Activated CD4-positive, alpha-beta T cell treated with anti-CD3 and anti-CD28 coated beads, Interleukin-10, Interleukin-2, amounts not matched to agents 100 ng/mL and 50 ng/mL, durations not matched to agents 16 hours and 8 hours (primary cell): Measurements from ENCODE around the gene TYRO3.

Experiments used
- DNase-seq: peaks from one replicate; pipeline ENCODE4 v3.0.0-alpha.2; 2020

TYRO3 gene

DNA sequence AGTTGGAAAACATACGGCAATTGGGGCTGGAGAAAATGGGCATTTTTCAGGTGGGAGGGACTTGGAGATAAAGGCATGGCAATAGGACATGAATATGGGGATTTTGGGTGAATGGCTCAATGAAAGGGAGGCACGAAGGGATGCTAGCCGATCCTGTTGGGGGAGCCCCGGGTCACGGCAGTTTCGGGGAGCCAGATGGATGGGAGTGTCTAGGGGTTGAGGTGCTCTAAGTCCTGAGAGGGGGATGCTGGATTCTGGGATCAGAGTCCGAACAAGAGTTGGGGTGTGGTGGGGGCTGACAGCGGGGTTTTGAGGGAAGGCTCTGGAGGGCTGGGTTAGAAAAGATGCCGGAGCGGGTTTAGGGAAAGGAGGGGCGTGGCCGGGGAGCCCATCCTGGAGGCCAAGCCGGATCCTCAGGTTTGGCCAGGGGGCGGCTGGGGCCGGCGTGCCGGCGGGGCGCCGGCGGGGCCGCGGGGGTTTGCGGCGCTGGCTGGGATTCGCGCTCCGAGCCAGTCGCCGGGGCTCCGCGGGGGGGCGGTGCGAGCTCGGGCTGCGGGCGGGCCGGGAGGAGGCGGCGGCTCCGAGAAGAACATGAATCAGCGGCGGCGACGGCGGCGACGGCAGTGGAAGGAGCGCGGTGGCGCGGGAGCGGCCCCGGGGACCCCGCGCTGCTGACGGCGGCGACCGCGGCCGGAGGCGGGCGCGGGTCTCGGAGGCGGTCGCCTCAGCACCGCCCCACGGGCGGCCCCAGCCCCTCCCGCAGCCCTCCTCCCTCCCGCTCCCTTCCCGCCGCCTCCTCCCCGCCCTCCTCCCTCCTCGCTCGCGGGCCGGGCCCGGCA is at the start of gene TYRO3:
TSS of gene TYRO3 (plus strand) at position 813 of the 839 bp plus-strand sequence. CDS start 46 bp downstream, outside the sequence.
- DNase-seq = peak; percentile 62

DNA sequence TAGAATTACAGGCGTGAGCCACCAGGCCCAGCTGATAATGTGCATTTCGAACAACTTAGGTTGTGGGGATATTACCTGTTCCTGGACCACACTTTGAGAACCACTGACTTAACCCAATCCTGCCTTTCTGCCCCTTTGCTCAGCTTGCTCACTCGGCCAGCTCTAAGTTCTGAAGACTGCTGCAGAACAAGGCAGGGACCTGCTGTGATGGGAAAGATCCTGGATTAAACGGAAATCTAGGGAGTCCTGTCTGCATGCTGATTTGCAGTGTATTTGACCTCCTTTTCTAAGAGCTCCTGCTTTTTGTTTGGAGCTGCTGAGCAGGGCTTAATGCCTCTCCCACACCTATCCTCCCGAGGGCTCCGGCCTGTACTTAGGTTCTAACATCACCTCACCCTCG is 48.3 kb upstream of the TYRO3 start:
- DNase-seq = no peak

DNA sequence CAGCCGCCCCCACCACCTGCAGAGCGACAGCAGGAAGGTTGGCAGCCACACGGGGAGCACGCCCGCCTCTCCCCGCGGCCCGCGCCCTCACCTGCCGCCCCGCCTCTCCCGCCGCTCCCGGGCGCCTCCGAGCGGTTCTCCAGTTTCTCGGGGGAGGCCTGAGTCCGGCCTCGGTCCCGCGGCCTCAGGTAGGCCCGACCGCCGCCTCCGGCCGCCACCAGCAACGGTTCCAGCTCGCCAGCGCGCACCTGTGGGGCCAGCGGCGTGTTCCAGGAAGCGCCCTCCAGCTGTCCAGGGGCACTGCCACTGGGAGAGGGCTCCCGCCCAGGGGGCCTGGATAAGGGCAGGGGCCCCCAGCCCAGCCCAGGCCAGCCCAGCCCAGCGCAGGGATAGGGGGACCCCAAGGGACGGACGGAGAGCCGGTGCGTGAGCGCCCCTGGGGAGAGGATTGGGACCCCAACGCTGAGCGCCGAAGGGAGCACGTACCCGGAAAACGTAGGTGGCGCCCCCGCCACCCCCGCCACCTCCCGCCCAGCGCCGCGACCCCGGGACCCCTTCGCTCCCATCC is 47.6 kb upstream of the TYRO3 start:
- DNase-seq = no peak

DNA sequence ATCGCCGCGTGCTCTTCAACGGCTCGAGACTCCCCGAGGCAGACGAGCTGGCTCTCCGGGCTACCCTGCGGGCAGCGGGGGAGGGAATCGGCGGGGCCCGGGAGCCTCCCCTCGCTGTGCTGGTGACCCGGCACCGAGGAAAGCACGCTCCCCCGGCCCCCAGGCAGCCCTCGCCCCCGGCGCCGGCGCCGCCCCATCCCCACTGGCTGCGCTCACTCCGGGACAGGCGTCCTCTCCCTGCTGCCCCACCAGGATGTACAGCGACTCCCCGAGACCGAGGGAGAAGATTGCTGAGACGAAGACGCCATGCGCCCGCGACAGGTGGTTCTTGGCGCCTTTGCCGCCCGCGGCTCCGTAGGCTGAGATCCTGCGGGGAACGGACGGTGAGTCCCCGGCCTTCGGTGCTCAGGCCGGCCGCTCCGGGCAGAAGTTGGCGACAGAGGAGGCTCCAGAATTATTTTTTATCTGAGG is 47.1 kb upstream of the TYRO3 start:
- DNase-seq = no peak

DNA sequence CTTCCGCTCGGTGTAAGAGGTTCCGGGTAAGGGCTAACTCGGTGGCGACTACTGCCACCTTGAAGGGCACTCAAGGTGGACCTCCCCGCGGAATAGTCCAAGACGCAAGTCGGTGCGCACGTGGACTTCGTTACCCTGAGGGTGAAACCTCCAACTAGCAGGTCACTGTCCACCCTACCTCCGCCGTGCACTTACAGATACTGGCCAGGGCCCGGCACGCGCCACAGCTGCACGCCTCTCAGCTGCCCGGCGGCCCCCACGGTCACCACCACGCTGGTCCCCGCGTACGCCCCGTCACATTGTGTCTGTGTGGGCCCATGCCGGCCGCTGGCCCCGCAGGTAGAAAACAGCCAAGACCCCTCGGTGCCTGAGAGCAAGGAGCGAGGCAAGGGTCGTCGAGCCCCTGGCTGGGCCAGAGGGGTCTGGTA is 46.5 kb upstream of the TYRO3 start:
- DNase-seq = no peak

DNA sequence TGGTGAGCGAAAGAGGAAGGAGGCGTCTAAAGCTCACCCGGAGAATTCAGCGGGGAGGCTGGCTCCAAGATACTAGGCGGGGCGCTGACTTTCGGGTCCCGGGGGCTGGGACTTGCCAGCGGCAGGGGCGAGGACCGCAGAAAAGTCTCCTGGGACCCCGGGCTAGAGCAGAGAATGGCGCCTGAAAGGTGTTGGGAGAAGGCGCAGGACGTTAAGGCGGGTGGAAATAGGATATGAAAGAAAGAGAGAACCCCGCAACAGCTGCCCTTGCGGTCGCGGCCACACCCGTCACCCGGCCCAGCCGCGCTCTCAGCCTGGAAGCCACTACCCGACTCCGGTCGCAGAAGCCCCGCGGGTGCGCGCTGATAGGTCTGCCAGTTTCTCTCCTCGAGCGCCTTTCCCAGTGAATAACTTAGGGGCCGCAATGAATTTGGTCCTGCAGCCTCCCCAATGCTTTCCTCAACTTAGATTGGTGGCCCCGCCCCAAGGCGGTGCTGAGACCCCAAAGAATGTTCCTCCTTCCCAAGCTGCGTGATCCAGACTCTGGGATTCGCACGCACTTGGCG is 46.0 kb upstream of the TYRO3 start:
- peak; percentile 21 for DNase-seq

DNA sequence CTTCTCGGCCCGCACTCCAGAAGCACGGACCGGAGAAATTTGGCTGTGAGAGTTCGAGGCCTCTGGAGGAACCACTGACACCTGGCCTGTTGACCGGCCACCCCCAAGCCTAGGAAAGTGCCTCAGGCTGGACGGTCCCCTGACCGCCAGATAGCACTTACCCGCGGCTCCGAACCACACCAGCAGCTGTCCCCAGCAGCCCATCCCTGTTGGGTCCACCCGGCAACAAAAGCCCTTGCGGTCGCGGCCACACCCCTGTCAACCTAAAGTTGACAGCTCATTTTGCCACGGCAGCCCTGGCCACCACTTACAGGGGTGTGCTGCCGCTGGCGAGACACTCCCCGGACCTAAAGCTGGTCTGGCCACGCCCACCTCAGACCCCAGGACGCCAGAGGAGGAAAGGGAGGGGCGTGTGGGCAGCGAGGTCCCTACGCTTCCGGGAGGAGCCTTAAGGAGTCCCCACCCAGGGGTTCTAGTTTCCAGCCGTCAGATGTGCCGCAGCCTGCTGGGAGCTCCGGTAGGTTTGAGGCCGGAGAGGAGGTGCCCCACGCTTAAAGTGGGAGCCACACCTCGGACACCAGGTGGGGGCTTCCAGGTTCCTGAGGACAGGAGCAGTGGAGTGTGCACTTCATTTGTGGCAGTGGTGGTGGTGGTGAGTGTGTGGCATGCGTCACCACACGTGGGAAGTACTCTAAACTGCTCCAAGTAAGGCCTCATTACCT is 45.3 kb upstream of the TYRO3 start, which contains the start of gene LTK:
TSS of gene LTK (minus strand) at position 322 of the 722 bp plus-strand sequence. CDS start at position 204, 118 bp downstream.
- peak; percentile 17 for DNase-seq

DNA sequence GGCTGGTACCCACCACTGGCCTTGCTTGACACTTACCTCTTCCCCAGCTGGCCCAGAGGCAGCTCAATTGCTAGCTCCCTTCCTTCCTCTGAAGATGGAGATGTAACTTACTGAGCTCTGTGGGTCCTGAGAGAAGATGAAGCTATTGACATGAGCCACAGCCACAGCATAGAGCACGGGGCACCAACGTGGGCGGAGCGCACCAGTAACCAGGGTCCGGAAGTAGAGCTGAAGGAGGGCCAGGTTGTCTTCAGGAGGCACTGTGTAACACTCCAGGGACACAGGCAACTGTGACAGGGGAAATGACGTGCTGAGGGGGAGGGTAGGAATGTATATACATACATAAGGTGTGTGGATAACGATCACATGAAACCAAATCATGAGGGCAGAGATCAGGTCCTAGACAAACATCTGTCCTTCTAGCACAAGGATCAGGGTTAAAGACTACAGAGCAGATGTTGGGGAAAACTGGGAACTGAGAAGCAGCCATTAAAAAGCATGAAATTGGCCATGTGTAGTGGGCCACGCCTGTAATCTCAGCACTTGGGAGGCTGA is 41.0 kb upstream of the TYRO3 start:
- no peak for DNase-seq

DNA sequence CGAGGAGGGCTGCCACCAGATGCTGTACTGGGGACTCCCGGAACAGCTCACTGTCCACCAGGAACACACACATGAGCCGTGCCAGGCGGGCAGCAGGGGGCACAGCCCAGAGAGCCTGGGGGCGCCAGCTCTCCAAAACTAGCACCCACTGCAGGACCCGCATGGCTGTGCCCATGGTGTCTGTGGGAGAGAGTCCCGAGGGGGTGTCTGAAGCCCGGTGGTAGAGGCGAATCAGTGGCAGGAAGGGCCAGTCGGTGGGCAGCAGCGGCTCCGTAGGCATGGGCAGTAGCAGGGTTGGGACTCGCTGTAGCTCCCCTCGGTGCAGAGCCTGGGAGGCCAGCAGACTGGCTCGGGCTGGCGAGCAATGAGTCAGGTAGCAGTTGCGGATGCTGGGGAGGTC is 38.4 kb upstream of the TYRO3 start:
- DNase-seq = no peak

DNA sequence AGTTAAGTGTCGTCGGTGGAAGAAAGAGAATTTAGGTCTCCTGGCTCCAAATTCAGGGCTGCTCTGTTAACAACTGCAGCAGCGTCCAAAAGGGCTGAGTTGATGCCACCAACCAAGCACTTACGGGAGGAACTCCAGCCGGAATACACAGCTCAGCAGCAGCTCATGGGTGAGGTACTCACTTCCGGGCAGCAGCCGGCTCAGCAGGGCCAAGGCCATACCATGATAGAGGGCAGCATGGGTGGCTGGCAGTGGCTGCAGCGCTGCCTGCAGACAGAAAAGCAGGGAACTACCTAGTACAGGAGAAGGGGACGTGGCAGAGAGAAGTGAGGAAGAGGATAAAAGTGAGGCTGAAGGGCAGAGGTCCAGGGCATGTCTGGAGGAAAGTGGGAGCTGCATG is 37.4 kb upstream of the TYRO3 start:
- no peak for DNase-seq

DNA sequence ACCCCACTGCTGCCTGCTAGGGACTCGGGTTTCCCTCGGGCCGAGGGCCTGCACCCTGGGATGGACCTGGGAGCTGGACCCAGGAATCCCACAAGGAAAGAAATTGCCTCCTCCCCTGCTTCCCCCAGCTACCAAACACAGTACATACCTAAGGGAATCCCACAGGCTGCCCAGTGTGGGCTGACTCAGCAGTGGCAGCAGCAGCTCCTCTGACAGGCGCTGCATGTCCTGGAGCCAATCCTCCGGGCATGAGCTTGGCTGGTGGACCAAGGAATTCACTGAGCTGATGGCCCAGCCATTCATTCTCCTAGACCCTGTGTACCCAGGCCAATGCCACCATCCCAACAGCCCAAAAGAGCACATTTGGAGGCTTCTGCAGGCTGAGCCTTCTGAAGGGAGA is 35.9 kb upstream of the TYRO3 start:
- no peak for DNase-seq

DNA sequence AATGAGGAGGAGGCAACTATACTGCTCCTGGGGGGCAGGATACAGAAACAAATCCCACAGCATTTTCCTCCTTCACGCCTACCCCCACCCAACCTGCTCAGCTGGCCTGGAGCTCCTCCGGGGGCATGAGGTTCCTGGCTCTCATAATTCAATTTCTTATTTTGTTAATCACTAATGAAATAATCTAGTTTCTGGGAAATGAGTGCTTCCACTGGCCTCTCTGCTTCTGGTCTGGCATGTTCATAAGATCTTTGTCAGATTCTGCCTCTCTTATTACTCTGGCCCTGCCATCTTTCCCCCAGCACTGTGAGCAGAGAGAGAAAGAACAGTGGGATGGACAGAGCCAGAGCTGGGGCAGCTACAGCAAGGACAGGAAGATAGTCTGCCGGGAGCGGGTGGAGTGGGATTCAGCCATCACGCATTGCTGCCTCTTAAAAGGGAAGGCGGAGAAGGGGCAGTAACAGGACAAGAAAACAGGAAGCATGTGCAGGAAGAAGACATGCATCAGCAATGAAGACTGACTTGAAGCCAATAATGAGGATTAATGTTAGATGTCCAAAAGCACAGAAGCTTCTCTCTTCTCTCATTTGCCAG is 28.6 kb upstream of the TYRO3 start:
- no peak for DNase-seq

DNA sequence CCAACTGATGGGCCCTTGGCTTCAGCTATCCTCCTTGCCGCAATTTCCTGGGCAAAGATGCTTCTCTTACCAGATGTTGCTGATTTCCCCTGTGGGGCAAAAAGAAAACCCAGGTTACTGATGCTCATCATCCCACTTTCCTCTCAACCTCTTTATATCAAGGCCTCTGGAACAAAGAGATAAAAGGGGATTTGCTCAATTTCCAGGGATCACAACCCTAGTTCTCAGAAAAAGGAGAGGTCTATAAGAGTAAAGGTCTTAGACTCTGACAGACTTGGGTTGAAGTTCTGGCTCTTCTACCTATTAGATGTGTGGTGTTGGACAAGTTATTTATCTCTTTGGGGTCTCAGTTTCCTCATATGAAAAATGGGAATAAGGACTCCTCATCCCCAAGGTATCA is 23.5 kb upstream of the TYRO3 start:
- no peak for DNase-seq

DNA sequence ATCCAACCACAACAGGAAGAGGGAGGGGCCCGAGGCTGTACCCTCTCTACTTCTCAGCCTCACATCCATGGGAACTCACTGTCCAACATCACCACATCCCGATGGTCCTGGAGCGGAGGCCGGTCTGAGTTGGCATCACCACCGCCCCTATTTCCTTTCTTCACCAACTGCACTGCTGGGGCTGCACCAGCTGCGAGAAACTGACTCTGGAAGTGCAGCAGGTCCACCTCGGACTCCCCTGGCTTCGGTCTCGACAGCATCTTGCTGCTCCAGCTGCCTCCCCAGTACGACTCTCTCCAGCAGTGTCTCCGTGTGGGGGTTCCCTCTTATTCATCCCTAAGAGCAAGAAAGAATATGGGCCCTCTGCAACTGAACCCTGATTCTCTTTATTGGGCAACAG is 22.1 kb upstream of the TYRO3 start:
- no peak for DNase-seq

DNA sequence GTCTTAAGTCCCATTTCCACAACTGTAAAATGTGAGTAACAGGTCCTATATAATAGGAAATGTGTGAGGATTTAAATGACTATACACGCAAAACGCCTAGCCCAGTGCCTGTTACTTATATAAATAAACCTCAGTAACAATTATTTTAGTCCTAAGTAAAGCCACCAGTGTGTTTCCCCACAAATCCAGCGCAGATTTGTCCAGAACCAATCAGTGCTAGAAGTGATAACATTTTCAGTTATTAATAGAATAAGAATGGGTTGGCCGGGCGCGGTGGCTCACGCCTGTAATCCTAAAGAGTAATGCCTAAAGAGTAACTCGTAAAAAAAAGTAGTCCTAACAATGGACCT is 15.5 kb upstream of the TYRO3 start:
- no peak for DNase-seq

DNA sequence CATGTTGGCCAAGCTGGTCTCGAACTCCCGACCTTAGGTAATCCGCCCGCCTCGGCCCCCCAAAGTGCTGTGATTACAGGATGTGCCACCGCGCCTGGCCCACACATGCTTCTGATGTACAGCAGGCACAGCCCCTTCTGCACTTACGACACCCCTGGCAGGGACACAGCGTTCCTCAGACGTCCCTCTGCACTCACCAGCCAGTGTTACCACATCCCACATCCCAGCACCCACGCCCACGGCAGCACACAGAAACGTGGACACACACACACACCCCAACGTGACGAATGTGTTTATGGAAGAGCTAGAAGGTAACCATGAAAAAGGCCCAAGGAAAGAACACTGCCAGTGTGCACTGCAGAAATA is 14.4 kb upstream of the TYRO3 start:
- DNase-seq = no peak

DNA sequence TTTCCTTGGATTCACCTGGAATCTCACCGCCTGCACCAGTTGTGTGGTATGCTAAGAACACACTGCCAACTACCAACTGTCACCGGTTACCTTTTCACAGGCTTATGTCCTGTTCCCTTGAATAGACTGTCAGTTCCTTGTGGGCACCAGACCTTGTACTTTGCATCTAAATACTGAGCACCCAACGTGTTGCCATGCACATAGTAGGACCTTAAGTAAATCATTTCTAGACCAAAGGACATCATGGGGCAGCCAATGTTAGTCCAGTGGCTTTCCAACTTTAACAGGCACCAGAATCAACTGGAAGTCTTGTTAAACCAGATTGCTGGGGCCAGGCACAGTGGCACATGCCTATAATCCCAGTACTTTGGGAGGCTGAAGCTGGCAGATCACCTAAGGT is 13.8 kb upstream of the TYRO3 start:
- DNase-seq = no peak

DNA sequence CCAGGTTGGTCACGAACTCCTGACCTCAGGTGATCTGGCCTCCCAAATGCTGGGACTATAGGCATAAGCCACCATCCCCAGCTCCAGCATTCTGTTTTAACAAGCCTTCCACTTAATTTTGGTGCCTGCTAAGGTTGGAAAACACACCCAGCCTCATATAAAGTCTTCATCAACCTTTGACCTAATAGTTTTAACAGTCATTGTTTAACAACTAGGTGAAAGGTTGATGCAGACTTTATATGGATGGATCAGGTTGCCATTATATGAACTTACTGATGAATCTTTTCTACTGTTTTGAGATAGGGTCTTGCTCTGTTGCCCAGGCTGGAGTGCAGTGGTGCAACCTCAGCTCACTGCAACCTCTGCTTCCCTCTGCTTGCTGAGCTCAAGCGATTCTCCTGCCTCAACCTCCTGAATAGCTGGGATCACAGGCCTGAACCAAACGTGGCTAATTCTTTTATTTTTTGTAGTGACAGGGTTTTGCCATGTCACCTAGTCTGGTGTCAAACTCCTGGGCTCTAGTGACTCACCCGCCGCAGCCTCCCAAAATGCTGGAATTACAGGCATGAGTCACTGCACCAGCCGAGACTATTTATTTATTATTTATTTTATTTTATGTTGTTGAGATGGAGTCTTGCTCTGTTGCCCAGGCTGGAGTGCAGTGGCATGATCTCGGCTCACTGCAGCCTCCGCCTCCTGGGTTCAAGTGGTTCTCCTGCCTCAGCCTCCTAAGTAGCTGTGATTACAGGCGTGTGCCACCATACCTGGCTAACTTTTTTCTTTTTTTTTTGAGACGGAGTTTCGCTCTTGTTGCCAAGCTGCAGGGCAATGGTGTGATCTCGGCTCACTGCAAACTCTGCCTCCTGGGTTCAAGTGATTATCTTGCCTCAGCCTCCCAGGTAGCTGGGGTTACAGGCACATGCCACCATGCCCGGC is 11.9 kb upstream of the TYRO3 start:
- DNase-seq = no peak

DNA sequence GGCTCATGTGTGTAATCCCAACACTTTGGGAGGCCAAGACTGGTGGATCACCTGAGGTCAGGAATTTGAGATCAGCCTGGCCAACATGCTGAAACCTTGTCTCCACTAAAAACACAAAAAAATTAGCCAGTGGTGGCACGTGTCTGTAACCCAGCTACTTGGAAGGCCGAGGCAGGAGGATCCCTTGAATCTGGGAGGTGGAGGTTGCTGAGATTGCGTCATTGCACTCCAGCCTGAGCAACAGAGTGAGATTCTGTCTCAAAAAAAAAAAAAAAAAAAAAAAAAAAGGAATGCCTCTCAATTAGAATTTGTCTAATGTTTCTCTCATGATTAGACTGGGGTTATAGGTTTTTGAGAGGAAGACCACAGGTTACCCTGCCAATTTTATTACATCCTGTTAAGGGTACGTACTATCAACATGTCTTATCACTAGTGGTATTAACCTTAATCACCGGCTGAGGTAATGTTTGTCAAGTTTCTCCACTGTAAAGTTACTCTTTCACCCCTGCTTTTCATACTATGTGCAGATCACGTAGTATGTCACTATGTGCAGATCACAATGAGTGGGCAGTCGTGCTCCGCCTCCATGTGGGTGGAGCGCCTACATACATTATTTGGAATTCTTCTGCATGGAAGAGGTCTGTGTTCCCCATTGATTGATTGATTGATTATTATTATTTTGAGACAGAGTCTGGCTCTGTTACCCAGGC is 8.8 kb upstream of the TYRO3 start:
- no peak for DNase-seq

DNA sequence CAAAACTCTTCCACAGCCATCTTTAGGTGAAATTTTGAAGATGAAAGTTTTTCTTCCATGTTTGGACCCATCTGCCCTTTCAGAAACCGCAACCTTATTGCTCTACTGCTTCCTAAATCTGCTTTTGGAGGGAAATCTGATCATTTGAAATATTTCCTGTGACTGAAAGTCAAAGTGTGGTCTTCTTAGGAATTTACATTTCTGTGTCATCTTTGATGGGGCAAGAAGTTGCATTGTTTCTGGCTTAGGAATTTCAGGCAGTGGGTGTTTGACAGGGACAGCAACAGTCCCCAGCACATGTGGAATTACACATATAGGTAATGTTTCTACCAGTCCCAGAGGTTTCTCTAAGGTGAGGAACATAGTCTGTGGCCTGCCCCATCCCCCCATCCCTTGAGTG is 5.3 kb upstream of the TYRO3 start:
- no peak for DNase-seq

DNA sequence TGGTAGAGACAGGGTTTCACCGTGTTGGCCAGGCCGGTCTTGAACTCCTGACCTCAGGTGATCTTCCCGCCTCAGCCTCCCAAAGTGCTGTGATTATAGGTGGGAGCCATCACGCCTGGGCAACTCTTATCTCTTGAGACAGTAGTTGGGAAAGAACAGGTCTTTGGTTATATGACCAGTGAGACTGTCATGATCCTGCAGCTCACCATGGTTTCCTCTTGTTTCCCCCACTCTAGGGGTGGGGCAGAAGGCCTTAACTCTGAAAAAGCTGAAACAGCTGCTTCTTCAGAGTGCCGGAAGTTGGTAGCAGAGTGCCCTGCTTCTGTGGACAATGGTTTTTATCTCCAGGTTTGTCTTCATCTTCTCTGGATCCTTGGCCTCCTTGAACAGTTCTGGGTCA is 4.7 kb upstream of the TYRO3 start:
- no peak for DNase-seq
